Spleen (tissue), 11 donors: Measurements from ENCODE around the gene ALG8. TPM values are rescaled to one million over a fixed set of nuclear protein-coding genes. Genes with fewer than 3 reads are reported as not detected.
"Not testable (repeated sequence)": the region's sequence is repeated elsewhere in the genome, so short reads cannot be mapped to it uniquely, and the experiment has no call there.

ENCODE experiments used
- DNase-seq: peaks from one replicate; pipeline ENCODE4 v3.0.0-alpha.2; 2020
- H3K27ac ChIP-seq, 8 donors: fragments of 200-600 bp; sonication (generic) in 7 of 8; 1 replicate in 4 of 8; 2 replicates in 4 of 8; pipeline versions ENCODE4 v1.5.0 to v1.8.0; 2016 to 2021; ENCODE audit warnings: inconsistent platforms in 4 of 8, mild to moderate bottlenecking in 4 of 8, moderate library complexity in 1 of 8
- H3K27me3 ChIP-seq, 7 donors: fragments of 200-600 bp; sonication (generic) in 6 of 7; replicated peaks in 1 of 7; 1 replicate in 4 of 7; 2 replicates in 3 of 7; pipeline versions ENCODE4 v1.5.0 to v1.8.0; 2016 to 2021; ENCODE audit warnings: inconsistent platforms in 3 of 7, mild to moderate bottlenecking in 1 of 7
- H3K36me3 ChIP-seq, 6 donors: fragments of 200-600 bp; sonication (generic) in 5 of 6; 1 replicate in 4 of 6; 2 replicates in 2 of 6; pipeline versions ENCODE4 v1.5.0 to v1.8.0; 2016 to 2021; ENCODE audit warnings: inconsistent platforms in 2 of 6
- H3K4me1 ChIP-seq, 6 donors: fragments of 200-600 bp; sonication (generic) in 5 of 6; 1 replicate in 3 of 6; 2 replicates in 3 of 6; pipeline versions ENCODE4 v1.5.0 to v1.8.0; 2016 to 2021; ENCODE audit warnings: inconsistent platforms in 3 of 6
- H3K4me3 ChIP-seq, 8 donors: fragments of 200-600 bp; sonication (generic) in 7 of 8; 1 replicate in 4 of 8; 2 replicates in 4 of 8; pipeline versions ENCODE4 v1.5.0 to v1.8.0; 2016 to 2021; ENCODE audit warnings: inconsistent platforms in 4 of 8, mild to moderate bottlenecking in 4 of 8, moderate library complexity in 2 of 8
- H3K9me3 ChIP-seq, 8 donors: fragments of 200-600 bp; sonication (generic) in 7 of 8; 1 replicate in 4 of 8; 2 replicates in 4 of 8; pipeline versions ENCODE4 v1.5.0 to v1.8.0; 2016 to 2021; ENCODE audit warnings: inconsistent platforms in 4 of 8
- CTCF ChIP-seq, 11 experiments: fragments of 200-600 bp in 7 of 11; fragments of 450-650 bp in 4 of 11; sonication (generic) in 4 of 11; IDR thresholded peaks in 8 of 11; conservative IDR thresholded peaks in 3 of 11; 1 replicate in 7 of 11; 2 replicates in 4 of 11; pipeline versions ENCODE4 v1.4.0 to v1.8.0; 2016 to 2021; ENCODE audit warnings: antibody characterized with exemption in 11 of 11, inconsistent platforms in 4 of 11, mild to moderate bottlenecking in 1 of 11
- POLR2A ChIP-seq, 3 donors: fragments of 450-650 bp; IDR thresholded peaks; one replicate each; pipeline ENCODE4 v1.5.1; 2017; ENCODE audit warnings: antibody characterized with exemption in 3 of 3, mild to moderate bottlenecking in 1 of 3
- POLR2AphosphoS5 ChIP-seq, 3 donors: sonication (generic); formaldehyde crosslinking; IDR thresholded peaks; one replicate each; pipeline ENCODE4 v1.5.1; 2017; ENCODE audit warnings: antibody characterized with exemption in 3 of 3
- WGBS, 5 donors: extraction: QIAGEN DNeasy Blood & Tissue Kit in 3 of 5; methylation state at CpG; one replicate each; pipeline versions ENCODE4 v1.1.5 to v1.1.7; 2013 to 2018; 5-methylcytosine and 5-hydroxymethylcytosine counted together
- intact Hi-C: fragments of 100-400 bp; cut with DNase I; formaldehyde crosslinking; loops from one replicate; pipeline ENCODE4 v1.15.0; 2023; ENCODE audit warnings: low total_unique reads
- polyA plus RNA-seq, 3 donors: library from polyadenylated mRNA; stranded (reverse); fragments of 200-250 nt; gene quantifications; one replicate each; pipeline ENCODE4 v1.2.1, GENCODE V29; 2013
- total RNA-seq, 7 donors: library from RNA; depleted of rRNA in 3 of 7; stranded (reverse); fragments of >200 nt in 3 of 7; fragmentation: NEBNext Ultra II Directional in 4 of 7; extraction: Animal tissue kit (Norgen Biotek cat#: 25700) in 4 of 7; gene quantifications; one replicate each; pipeline versions ENCODE4 v1.1.0 to v1.2.1, GENCODE V29; 2016 to 2021
- donor health status: healthy with polysubstance abuse.
- donor health status: DM: no; HTN: no; CAD: no; lungs with moderate emphysema.
- donor health status: DM: no; HTN: no; CAD: no.
- donor health status: Bipolar disorder and iron deficiency.
- donor health status: healthy.
- donor health status: DM: no; HTN: no; CAD: no.
- donor health status: DM: yes; HTN: yes; CAD: no.

ALG8 gene
- total and polyA plus RNA-seq, 10 donors: 17.4 to 35.7 (median 31.3) TPM

- intact Hi-C loops: no loop called here
- Histone ChIP-seq H3K36me3 (peaks cover 0 to 81% (median 39%) of the 10 kb centered on the region in 6 donors), H3K4me1 (no peaks in the 10 kb centered on the region), H3K27me3 (no peaks in the 10 kb centered on the region), H3K27ac (no peak overlapping the region), H3K9me3 (no peaks in the 10 kb centered on the region), H3K4me3 (no peak overlapping the region)
- TF ChIP-seq CTCF (IDR thresholded peaks at IDR 0.05 in 8 of 11, conservative IDR thresholded peaks at IDR 0.05 in 3 of 11) (no peak), POLR2A (IDR thresholded peaks at IDR 0.05) (no peak), POLR2AphosphoS5 (IDR thresholded peaks at IDR 0.05) (no peak)
- WGBS, 5 donors: 87 to 94% (median 92%) methylated on average over 4 of the region's 4 CpGs
- DNase-seq: no peak
These were observed 39.8 kb downstream of the ALG8 start for GRCh38 chr11:78099666-78100065.

- no peaks in the 10 kb centered on the region for H3K27me3 ChIP-seq
- no peak for TF ChIP-seq POLR2A (IDR thresholded peaks at IDR 0.05)
- no peak for TF ChIP-seq CTCF (IDR thresholded peaks at IDR 0.05 in 8 of 11, conservative IDR thresholded peaks at IDR 0.05 in 3 of 11)
- TF ChIP-seq POLR2AphosphoS5 (IDR thresholded peaks at IDR 0.05): no peak
- no peak for DNase-seq
- no peak overlapping the region for H3K27ac ChIP-seq
- WGBS, 5 donors: 91 to 98% (median 95%) methylated on average over 7 of the region's 7 CpGs
- H3K4me3 ChIP-seq: no peak overlapping the region
- H3K4me1 ChIP-seq: no peaks in the 10 kb centered on the region
- intact Hi-C loops: no loop called here
- no peaks in the 10 kb centered on the region for H3K9me3 ChIP-seq
- H3K36me3 ChIP-seq: peaks cover 0 to 69% (median 33%) of the 10 kb centered on the region in 6 donors
These were observed 41.6 kb downstream of the ALG8 start for GRCh38 chr11:78097666-78098385.

GRCh38 chr11:78094250-78094649, 45.2 kb downstream of the ALG8 start:
- intact Hi-C loops: no loop called here
- no peaks in the 10 kb centered on the region for H3K9me3 ChIP-seq
- no peak overlapping the region for H3K27ac ChIP-seq
- no peak overlapping the region for H3K4me3 ChIP-seq
- WGBS, 5 donors: 66 to 95% (median 73%) methylated on average over 2 of the region's 2 CpGs
- no peak for DNase-seq
- peaks cover 0 to 40% (median 10%) of the 10 kb centered on the region in 6 donors for H3K36me3 ChIP-seq
- TF ChIP-seq CTCF (IDR thresholded peaks at IDR 0.05 in 8 of 11, conservative IDR thresholded peaks at IDR 0.05 in 3 of 11) (no peak), POLR2AphosphoS5 (IDR thresholded peaks at IDR 0.05) (no peak), POLR2A (IDR thresholded peaks at IDR 0.05) (no peak)
- no peaks in the 10 kb centered on the region for H3K4me1 ChIP-seq
- H3K27me3 ChIP-seq: no peaks in the 10 kb centered on the region

- H3K4me1 ChIP-seq, H3K4me3 ChIP-seq, DNase-seq, H3K27me3 ChIP-seq, H3K36me3 ChIP-seq, H3K27ac ChIP-seq, H3K9me3 ChIP-seq, intact Hi-C loops: not testable (repeated sequence)
- WGBS, 5 donors: 84 to 95% (median 92%) methylated on average over 6 of the region's 6 CpGs
These were observed 52.8 kb downstream of the ALG8 start for GRCh38 chr11:78086521-78087074.
